Smooth muscle cell (in vitro differentiated cells): ENCODE measurements around the gene PTN. TPM values are rescaled to one million over a fixed set of nuclear protein-coding genes. Genes with fewer than 3 reads are reported as not detected.

Experiments
- DNase-seq: peaks from one replicate; lab custom pipeline; 2025; ENCODE audit not compliant: unreplicated experiment; lab: John Stamatoyannopoulos, UW
- H2AFZ ChIP-seq: fragments of 200-600 bp; sonication (generic); 2 replicates; pipeline ENCODE4 v1.6.0; 2016; ENCODE audit warnings: antibody characterized with exemption, low read depth, mild to moderate bottlenecking
- H3F3A ChIP-seq: fragments of 200-600 bp; sonication (generic); 2 replicates; pipeline ENCODE4 v1.6.0; 2017; ENCODE audit warnings: antibody characterized with exemption, low read depth
- H3K27ac ChIP-seq: fragments of 200-600 bp; sonication (generic); 2 replicates; pipeline ENCODE4 v1.5.1; 2016; ENCODE audit warnings: low read depth, mild to moderate bottlenecking
- H3K27me3 ChIP-seq: fragments of 200-600 bp; sonication (generic); 2 replicates; pipeline ENCODE4 v1.6.1; 2016; ENCODE audit warnings: low read depth, mild to moderate bottlenecking
- H3K36me3 ChIP-seq: fragments of 200-600 bp; sonication (generic); 2 replicates; pipeline ENCODE4 v1.5.1; 2016; ENCODE audit warnings: low read depth
- H3K4me1 ChIP-seq: fragments of 200-600 bp; sonication (generic); 2 replicates; pipeline ENCODE4 v1.5.1; 2016; ENCODE audit warnings: low read depth
- H3K4me2 ChIP-seq: fragments of 200-600 bp; sonication (generic); 2 replicates; pipeline ENCODE4 v1.6.0; 2016; ENCODE audit warnings: mild to moderate bottlenecking
- H3K4me3 ChIP-seq: fragments of 200-600 bp; sonication (generic); 2 replicates; pipeline ENCODE4 v1.5.1; 2016; ENCODE audit warnings: mild to moderate bottlenecking
- H3K79me2 ChIP-seq: fragments of 200-600 bp; sonication (generic); 2 replicates; pipeline ENCODE4 v1.6.0; 2016; ENCODE audit warnings: low read depth, mild to moderate bottlenecking
- H3K9ac ChIP-seq: fragments of 200-600 bp; sonication (generic); 2 replicates; pipeline ENCODE4 v1.6.0; 2016; ENCODE audit warnings: low read depth
- H3K9me3 ChIP-seq: fragments of 200-600 bp; sonication (generic); replicated peaks from 2 replicates; pipeline ENCODE4 v1.5.1; 2016; ENCODE audit warnings: low read depth
- H4K20me1 ChIP-seq: fragments of 200-600 bp; sonication (generic); 2 replicates; pipeline ENCODE4 v1.6.0; 2016; ENCODE audit warnings: low read depth
- WGBS: methylation state at CpG from one replicate; pipeline ENCODE4 v1.1.7; 2016; ENCODE audit warnings: low lambda C conversion rate; 5-methylcytosine and 5-hydroxymethylcytosine counted together
- polyA plus RNA-seq: library from polyadenylated mRNA; unstranded; fragments of >200 nt; fragmentation: Nextera tagmentation; extraction: Ambion mirVana; gene quantifications from 2 replicates; pipeline ENCODE4 v1.2.1, GENCODE V29; 2016
- total RNA-seq: library from RNA; depleted of rRNA; stranded (reverse); fragments of >200 nt; gene quantifications from 2 replicates; pipeline ENCODE4 v1.2.3, GENCODE V29; 2014
- TF ChIP-seq, protein P1 (sequence below): fragments of 200-600 bp; sonication (generic); IDR thresholded peaks from 2 replicates; pipeline ENCODE4 v1.5.1; 2017; ENCODE audit warnings: borderline replicate concordance, mild to moderate bottlenecking, antibody characterized with exemption; ENCODE audit not compliant: insufficient read depth, poor library complexity, severe bottlenecking

PTN gene
- total and polyA plus RNA-seq, 2 experiments from 2014 or later = 8.9 to 15.1 TPM

DNA sequence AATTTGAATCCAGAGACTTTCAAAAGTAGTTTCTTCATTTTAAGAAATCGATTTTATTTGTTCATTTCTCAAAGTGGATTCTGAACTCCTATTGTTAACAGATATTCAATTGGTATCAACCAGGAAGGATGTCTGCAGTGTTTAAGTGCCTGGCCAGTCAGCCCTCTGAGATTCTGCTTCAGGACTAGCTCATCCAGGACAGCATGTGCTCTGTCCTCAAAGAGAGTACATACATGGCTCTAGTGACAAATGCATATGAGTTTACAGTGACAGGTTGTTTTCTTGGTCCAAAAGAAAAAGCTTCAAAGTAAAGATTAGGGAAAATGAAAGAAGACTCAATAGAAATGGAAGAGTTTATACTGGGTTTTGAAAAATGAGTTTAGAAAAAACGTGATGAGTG lies 8.4 kb upstream of the PTN start:
- no peaks in the 10 kb centered on the region for H3K4me1 ChIP-seq
- H3K36me3 ChIP-seq = no peaks in the 10 kb centered on the region
- H2AFZ ChIP-seq = no peak overlapping the region
- H3K79me2 ChIP-seq = no peaks in the 10 kb centered on the region
- H3K9me3 ChIP-seq = no peaks in the 10 kb centered on the region
- no peaks in the 10 kb centered on the region for H3K27me3 ChIP-seq
- H3K27ac ChIP-seq = no peak overlapping the region
- no peaks in the 10 kb centered on the region for H4K20me1 ChIP-seq
- TF ChIP-seq, protein P1, sequence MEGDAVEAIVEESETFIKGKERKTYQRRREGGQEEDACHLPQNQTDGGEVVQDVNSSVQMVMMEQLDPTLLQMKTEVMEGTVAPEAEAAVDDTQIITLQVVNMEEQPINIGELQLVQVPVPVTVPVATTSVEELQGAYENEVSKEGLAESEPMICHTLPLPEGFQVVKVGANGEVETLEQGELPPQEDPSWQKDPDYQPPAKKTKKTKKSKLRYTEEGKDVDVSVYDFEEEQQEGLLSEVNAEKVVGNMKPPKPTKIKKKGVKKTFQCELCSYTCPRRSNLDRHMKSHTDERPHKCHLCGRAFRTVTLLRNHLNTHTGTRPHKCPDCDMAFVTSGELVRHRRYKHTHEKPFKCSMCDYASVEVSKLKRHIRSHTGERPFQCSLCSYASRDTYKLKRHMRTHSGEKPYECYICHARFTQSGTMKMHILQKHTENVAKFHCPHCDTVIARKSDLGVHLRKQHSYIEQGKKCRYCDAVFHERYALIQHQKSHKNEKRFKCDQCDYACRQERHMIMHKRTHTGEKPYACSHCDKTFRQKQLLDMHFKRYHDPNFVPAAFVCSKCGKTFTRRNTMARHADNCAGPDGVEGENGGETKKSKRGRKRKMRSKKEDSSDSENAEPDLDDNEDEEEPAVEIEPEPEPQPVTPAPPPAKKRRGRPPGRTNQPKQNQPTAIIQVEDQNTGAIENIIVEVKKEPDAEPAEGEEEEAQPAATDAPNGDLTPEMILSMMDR = no peak
- no peak for DNase-seq
- no peak overlapping the region for H3K9ac ChIP-seq
- no peak overlapping the region for H3K4me3 ChIP-seq
- H3K4me2 ChIP-seq = no peak overlapping the region
- no peaks in the 10 kb centered on the region for H3F3A ChIP-seq
- 75% methylated on average over 2 of the region's 2 CpGs for WGBS

DNA sequence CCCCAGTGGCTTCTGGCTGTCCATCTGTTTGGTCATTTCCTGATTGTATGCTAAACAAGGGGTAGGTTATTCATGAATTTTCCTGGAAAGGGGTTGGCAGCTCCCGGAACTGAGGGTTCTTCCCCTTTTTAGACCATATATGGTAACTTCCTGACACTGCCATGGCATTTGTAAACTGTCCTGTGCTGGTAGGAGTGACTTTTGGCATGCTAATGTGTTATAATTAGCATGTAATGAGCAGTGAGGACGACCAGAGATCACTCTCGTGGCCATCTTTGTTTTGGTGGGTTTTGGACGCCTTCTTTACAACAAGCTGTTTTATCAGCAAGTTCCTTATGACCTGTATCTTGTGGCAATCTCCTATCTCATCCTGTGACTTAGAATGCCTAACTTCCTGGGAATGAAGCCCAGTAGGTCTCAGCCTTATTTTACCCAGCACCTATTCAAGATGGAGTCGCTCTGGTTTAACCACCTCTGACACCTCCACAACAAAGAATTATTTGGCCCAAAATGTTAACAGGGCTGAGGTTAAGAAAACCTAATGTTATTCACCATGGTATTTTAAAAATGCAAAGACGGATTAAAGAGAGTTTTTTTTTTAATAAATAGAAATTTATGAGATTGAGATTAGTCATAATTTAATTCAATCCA lies 2.4 kb upstream of the PTN start:
- no peak overlapping the region for H3K4me3 ChIP-seq
- H3K27me3 ChIP-seq = peaks cover 11% of the 10 kb centered on the region
- H3K4me2 ChIP-seq = no peak overlapping the region
- H3K27ac ChIP-seq = no peak overlapping the region
- TF ChIP-seq, protein P1 = no peak
- 87% methylated on average over 6 of the region's 6 CpGs for WGBS
- H3K36me3 ChIP-seq = no peaks in the 10 kb centered on the region
- no peaks in the 10 kb centered on the region for H3F3A ChIP-seq
- H3K4me1 ChIP-seq = peaks cover 14% of the 10 kb centered on the region
- no peak overlapping the region for H3K9ac ChIP-seq
- DNase-seq = no peak
- H3K9me3 ChIP-seq = no peaks in the 10 kb centered on the region
- H2AFZ ChIP-seq = no peak overlapping the region
- no peaks in the 10 kb centered on the region for H3K79me2 ChIP-seq
- no peaks in the 10 kb centered on the region for H4K20me1 ChIP-seq

DNA sequence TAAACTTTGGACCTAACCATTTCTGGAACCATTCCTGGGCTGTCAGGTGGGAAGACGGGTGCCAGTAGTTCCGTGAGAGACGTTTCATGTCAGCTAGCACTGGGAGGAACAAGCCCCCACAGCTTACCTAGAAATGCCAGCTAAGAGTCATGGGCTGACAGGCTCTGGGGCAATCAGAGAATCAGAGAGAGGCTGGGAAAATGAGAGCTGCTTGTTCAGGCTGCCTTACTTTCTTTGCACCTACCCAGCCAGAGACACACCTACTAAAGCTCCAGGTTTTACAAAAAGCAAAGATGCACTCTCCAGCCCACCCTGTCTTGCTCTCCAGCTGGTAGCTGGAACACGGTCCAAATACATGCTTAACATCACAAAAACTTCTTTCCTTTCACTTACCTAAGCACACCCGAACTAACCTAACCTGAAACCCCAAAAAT lies 688 bp downstream of the PTN start:
- H3K4me2 ChIP-seq = peak overlapping the region; percentile 91
- no peaks in the 10 kb centered on the region for H3K36me3 ChIP-seq
- no peak overlapping the region for H3K27ac ChIP-seq
- H3K27me3 ChIP-seq = peaks cover 11% of the 10 kb centered on the region
- H4K20me1 ChIP-seq = no peaks in the 10 kb centered on the region
- H3K9ac ChIP-seq = no peak overlapping the region
- H3K4me3 ChIP-seq = peak overlapping the region; percentile 54
- 28% methylated on average over 5 of the region's 5 CpGs for WGBS
- H3F3A ChIP-seq = no peaks in the 10 kb centered on the region
- TF ChIP-seq, protein P1 = no peak
- peaks cover 6% of the 10 kb centered on the region for H3K9me3 ChIP-seq
- peak overlapping the region; percentile 90 for H2AFZ ChIP-seq
- no peaks in the 10 kb centered on the region for H3K79me2 ChIP-seq
- DNase-seq = no peak
- peaks cover 14% of the 10 kb centered on the region for H3K4me1 ChIP-seq

DNA sequence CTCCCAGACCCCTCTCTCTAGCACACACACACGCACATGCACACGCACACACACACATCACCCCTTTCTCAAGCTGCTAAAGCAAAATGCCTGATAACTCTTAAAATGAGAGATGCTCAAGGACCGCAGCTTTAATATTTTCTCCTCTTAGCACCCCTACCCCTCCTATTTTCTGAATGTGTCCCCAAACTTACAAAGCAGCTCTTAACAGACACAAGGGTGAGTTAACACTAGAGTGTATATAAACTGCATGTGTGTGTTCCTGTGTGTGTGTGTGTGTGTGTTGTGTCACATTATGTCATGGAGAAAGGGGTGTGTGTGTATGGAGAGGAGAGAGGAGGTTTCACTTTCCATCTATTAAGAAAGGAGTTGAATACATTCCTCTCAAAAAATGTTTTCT lies 1.3 kb downstream of the PTN start:
- H4K20me1 ChIP-seq = no peaks in the 10 kb centered on the region
- peaks cover 11% of the 10 kb centered on the region for H3K27me3 ChIP-seq
- DNase-seq = no peak
- H3K4me2 ChIP-seq = no peak overlapping the region
- peaks cover 14% of the 10 kb centered on the region for H3K4me1 ChIP-seq
- H3K79me2 ChIP-seq = no peaks in the 10 kb centered on the region
- no peaks in the 10 kb centered on the region for H3K36me3 ChIP-seq
- H3F3A ChIP-seq = no peaks in the 10 kb centered on the region
- no peak overlapping the region for H2AFZ ChIP-seq
- WGBS = 96% methylated on average over 3 of the region's 3 CpGs
- no peak overlapping the region for H3K9ac ChIP-seq
- peak overlapping the region; percentile 54 for H3K4me3 ChIP-seq
- H3K9me3 ChIP-seq = peaks cover 6% of the 10 kb centered on the region
- no peak overlapping the region for H3K27ac ChIP-seq
- TF ChIP-seq, protein P1 = no peak
